Fibroblast of mammary gland (primary cell): Measurements from ENCODE around the gene CELF5.
"Not testable (repeated sequence)": the region's sequence is repeated elsewhere in the genome, so short reads cannot be mapped to it uniquely, and the experiment has no call there.

ENCODE experiments used
- DNase-seq: peaks from one replicate; pipeline ENCODE4 v3.0.0-alpha.2; 2010; ENCODE audit warnings: low read depth
- H3K4me3 ChIP-seq: 2 replicates; pipeline ENCODE4 v1.5.1; 2011; ENCODE audit warnings: low read depth, mild to moderate bottlenecking, low read length, moderate library complexity; ENCODE audit not compliant: control insufficient read depth
- TF ChIP-seq, protein P1 (sequence below): conservative IDR thresholded peaks from 2 replicates; pipeline ENCODE4 v1.5.1; 2011; ENCODE audit warnings: low read depth, low read length, inconsistent platforms; ENCODE audit not compliant: control insufficient read depth, insufficient read depth

The CELF5 gene

DNA sequence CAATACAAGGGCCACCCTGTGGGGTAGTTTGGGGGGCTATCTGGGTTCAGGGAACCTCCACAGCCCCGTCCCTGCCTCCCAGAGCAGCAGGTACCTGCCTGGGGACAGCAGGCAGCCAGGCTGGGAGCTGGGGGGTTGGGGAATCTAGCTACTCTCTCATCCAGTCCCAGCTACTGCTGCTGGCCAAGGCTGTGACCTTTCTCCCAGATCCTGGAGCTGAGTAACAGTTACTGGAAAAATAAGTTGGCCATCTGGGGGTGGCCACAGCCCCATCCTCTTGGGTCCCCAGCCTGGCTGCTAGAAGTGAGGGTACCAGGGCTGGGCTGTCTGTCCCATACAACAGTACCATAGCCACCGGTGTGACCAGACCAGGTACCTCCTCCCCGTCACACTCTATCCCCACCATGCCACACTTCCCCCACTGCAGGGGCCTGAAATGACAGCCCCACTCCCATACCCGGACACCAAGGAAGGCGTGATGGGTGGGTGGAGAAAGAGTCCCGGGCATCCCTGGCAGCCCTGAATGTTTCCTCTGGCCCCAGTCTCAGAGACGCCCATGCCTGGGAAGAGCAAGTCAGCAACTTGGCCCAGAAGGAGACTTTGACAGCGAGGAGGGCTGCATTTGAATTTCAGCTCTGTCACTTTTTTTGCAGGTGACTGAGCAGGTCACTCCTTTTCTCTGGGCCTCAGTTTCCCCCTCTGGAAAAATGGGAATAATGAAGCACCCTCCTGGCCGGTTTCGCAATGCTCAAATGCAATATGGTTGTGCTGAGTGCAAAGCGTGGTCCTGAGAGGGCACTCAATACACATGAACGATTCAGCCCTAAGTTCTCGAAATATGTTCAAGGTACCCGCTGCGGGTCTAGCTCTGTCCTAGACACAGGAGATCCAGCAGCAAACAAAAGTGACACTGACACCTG, 111.2 kb downstream of the CELF5 start:
- DNase-seq: peak; percentile 86
- TF ChIP-seq, protein P1, sequence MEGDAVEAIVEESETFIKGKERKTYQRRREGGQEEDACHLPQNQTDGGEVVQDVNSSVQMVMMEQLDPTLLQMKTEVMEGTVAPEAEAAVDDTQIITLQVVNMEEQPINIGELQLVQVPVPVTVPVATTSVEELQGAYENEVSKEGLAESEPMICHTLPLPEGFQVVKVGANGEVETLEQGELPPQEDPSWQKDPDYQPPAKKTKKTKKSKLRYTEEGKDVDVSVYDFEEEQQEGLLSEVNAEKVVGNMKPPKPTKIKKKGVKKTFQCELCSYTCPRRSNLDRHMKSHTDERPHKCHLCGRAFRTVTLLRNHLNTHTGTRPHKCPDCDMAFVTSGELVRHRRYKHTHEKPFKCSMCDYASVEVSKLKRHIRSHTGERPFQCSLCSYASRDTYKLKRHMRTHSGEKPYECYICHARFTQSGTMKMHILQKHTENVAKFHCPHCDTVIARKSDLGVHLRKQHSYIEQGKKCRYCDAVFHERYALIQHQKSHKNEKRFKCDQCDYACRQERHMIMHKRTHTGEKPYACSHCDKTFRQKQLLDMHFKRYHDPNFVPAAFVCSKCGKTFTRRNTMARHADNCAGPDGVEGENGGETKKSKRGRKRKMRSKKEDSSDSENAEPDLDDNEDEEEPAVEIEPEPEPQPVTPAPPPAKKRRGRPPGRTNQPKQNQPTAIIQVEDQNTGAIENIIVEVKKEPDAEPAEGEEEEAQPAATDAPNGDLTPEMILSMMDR: no peak
- no peak overlapping the region for H3K4me3 ChIP-seq

DNA sequence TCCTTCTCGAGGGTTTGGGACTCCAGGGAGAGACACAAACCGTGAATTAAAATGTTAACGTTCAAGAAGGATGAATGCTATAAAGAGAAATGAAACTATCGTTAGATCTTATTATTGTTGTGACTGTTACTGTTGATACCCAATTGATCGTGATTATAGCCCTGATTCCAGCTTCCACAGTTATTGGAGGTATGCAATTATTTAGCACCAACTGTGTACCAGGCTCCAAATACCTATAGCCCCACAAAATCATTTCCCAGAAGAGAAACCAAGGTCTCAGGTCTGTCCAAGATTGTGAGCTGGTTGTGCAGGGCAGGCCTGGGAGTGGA, 111.9 kb downstream of the CELF5 start:
- TF ChIP-seq, protein P1: no peak
- H3K4me3 ChIP-seq: no peak overlapping the region
- DNase-seq: no peak

DNA sequence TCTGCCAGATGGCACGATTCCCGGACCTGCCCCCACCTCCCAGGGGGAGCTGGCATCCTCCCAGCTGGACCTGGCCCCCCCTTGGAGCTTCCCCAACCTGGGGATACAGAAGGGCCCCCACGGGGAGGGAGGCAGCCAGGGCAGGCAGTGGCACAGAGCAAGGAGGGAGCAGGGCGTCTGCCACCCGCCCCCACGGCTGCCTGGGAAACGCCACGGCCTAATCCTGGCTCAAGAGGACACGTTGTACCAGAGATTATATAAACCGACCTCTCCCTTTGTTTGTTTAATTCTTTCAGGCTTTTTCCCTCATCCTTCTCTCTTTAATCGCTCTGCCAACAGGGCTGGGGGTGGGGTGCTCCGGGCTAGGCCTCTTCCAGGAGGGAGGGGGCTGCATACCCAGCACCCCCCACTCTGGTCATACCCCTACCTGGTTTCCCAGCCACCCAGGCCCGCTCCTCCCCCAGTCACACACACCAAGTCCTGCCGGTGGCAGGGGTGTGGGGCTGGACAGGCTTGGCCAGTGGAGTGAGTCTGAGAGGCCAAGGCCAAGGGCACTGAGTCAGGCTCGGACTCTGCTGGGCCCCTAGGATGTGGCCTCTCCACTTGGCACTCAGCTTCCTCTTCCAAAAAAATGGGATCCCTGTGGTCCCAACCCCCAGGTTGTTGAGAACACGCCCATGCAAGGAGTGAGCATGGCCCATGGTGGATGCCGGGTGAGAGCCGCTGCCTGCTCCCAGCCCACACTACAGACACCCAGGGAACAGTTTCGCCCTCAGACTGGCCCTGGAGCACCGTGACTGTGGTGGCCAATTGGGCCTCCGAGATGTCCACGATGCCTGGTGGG, 112.4 kb downstream of the CELF5 start:
- TF ChIP-seq, protein P1: no peak
- H3K4me3 ChIP-seq: no peak overlapping the region
- peak; percentile 83 for DNase-seq

DNA sequence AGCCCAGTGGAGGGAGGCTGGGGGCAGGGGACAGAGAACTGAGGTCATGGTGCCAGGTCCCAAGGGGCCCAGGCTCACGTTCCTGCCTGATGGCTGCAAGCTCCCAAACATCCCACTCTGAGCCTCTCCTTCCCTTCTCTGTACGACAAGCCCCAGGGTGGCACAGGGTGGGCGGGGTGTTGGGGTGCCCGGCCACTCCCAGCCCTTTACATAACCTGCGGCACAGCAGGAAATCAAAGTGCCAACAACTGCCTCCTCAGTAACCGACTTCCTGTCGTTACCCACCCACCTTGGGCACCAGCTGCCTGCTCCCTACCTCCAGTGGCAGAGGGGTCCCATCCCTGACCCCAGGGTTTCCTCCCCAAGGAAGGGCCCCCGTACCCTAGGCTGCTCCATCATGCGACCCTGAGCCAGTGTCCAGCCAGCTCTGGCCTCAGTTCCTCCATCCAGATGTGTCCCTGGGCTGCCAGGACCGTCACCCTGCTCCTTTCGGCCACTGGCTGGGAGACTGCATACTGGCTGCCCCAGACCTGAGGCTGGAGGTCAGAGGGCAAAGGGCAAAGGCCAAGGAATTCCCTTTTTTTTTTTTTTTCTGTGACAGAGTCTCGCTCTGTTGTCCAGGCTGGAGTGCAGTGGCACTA, 114.2 kb downstream of the CELF5 start:
- no peak for DNase-seq
- TF ChIP-seq, protein P1: no peak
- no peak overlapping the region for H3K4me3 ChIP-seq

DNA sequence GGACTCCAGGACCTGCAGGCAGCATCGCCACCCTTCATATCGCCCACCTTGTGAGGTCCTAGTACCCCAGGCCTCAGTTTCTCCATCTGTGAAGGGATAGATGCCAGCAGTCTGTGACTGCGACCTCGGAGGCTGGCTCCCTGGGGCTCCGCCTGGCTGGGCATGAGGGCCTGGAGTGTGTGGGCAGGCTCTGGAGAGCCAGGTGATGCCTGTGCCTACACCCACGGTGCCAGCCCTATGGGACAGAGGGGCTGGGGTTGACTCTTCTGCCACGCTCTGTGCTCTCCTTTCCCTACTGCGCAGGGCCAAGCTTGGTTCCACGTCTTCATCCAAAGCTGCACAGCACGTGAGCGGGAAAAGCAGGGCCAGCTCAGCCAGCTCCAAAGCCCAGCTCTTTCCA, 115.9 kb downstream of the CELF5 start:
- no peak for DNase-seq
- no peak overlapping the region for H3K4me3 ChIP-seq
- TF ChIP-seq, protein P1: no peak

DNA sequence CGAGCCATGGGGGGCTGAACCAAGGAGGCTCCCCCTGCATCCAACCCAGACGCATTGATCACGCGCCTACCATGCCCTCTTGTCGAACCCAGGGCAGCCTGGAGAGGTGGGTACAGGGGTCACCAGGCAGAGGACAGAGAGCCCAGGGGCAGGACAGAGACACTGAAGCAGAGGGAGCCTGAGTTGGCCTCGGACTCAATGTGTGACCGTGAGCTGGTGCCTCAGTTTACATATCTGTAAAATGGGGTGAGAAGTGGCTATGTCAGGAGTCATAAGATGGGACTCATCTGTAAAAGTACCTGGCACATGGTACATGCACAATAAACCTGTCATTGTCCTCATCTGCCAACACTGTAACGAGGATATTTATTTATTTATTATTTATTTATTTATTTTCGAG, 117.8 kb downstream of the CELF5 start:
- DNase-seq: no peak
- TF ChIP-seq, protein P1: no peak

DNA sequence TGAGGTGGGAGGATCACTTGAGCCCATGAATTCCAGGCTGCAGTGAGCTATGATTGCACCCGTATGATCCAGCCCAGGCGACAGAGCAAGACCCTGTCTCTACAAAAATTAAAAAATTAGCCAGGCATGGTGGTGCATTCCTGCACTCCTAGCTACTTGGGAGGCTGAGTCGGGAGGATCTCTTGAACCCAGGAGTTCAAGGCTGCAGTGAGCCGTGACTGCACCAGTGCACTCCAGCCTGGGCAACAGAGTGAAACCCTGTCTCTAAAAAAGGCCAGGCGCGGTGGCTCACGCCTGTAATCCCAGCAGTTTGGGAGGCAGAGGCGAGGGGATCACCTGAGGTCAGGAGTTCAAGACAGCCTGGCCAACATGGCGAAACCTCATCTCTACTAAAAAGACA, 118.5 kb downstream of the CELF5 start:
- H3K4me3 ChIP-seq, DNase-seq: not testable (repeated sequence)

More for the DNA sequence above, 117.8 kb downstream of the CELF5 start:
- H3K4me3 ChIP-seq: no peak overlapping the region
